NCI-H524 treated with DMSO at 0.1 percent for 48 hours (cell line): ENCODE results near the gene ADAM10.

Experiments
- DNase-seq: peaks from one replicate; lab custom pipeline; 2025; lab: John Stamatoyannopoulos, UW

ADAM10 gene

GRCh38 chr15:58551764-58552504, 197.6 kb downstream of the ADAM10 start:
- no peak for DNase-seq

GRCh38 chr15:58551084-58551763, 198.3 kb downstream of the ADAM10 start:
- no peak for DNase-seq

DNA sequence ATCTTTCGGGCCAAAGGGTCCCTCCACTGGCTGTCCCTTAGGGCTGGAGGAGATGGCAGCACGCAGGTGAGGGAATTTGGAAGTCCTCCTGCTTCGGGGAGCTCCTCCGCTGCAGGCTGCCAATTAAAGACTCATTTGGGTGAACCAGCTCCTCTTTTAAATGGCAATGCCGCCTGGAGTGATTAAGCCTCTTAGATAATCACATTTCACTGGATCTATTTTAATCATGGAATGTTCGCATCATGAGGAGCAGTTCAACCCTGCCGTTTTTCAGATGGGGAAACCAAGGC, 199.8 kb downstream of the ADAM10 start:
- peak; percentile 10 for DNase-seq

- DNase-seq: peak; percentile 98
These were observed 200.3 kb downstream of the ADAM10 start for GRCh38 chr15:58549013-58549784.

DNA sequence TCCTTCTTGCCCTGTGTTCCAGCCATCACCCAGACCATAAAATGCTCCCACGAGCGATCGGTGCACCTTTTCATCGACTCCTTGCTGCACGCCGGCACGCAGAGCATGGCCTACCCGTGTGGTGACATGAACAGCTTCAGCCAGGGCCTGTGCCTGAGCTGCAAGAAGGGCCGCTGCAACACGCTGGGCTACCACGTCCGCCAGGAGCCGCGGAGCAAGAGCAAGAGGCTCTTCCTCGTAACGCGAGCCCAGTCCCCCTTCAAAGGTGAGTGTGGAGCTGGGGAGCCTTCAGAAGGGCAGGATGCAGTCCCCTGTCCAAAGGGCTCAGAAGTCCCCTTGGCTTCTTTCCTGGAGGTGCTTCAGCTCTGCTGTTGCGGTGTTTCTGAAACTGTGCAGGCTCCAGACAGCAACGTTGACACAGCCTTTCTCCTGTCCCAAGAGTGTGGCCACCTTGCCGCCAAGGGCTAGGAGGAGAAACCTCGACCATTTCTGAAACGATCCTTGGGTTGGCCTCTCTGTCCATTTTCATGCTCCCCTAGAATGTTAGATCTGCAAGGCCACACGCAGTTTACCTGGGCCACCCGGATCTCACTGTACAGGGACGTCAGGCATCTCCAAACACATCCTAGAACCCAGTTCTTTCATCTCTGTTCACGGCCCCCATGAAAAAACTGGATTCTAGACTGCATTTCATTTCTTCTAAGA, 201.0 kb downstream of the ADAM10 start:
- DNase-seq: no peak

GRCh38 chr15:58547628-58548307, 201.7 kb downstream of the ADAM10 start:
- DNase-seq: no peak

- no peak for DNase-seq
These were observed 202.6 kb downstream of the ADAM10 start for GRCh38 chr15:58546635-58547627.

GRCh38 chr15:58546066-58546591, 203.4 kb downstream of the ADAM10 start:
- DNase-seq: no peak

DNA sequence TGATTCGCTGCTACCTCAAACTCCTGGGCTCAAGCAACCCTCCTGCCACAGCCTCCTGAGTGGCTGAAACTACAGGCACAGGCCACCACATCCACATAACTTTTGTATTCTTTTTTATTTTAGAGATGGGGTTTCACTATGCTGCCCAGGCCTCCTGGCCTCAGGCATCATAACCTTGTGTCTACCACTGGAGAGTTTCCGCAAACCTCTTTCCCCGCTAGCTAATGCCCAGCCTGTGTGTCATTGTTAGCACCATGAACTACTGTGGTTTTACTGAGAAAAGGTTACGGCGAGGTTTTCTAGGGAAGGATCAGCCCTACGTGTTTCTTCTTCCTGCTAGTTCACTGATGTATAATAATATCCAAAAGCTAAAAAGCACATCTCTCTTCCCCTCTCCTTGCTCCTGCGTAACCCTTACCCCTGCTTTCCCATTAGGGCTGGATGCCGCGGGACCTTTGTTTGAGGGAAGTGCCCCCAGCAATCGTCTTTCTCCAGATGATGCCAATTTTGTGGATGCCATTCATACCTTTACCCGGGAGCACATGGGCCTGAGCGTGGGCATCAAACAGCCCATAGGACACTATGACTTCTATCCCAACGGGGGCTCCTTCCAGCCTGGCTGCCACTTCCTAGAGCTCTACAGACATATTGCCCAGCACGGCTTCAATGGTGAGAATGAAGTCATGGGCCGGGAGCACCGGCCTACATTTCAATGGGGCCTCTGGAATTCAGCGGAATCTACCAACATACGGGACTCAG, 204.0 kb downstream of the ADAM10 start:
- no peak for DNase-seq

DNA sequence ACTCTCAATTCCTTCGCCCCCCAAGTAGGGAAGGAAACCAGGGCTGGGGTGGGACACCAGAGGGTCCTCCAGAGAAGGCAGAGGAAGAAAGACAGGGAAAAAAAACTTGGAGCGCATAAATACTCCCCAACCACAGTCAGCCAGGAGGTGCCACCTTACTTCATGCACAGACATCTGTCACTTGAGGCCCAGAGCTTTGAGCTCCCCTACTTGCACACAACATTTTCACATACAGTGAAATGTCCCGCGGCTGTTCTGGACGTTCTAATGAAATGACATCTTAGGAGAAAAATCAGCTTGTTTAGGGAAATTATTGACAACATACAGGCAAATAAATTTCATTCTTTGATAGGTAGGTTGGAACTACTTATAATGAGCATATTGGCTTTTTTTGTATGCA, 204.8 kb downstream of the ADAM10 start:
- DNase-seq: peak; percentile 91

GRCh38 chr15:58543664-58544335, 205.7 kb downstream of the ADAM10 start:
- no peak for DNase-seq

GRCh38 chr15:58541410-58542087, 208.0 kb downstream of the ADAM10 start:
- no peak for DNase-seq

- DNase-seq: no peak
These were observed 210.0 kb downstream of the ADAM10 start for GRCh38 chr15:58539548-58539947.

GRCh38 chr15:58538901-58539300, 210.6 kb downstream of the ADAM10 start:
- no peak for DNase-seq
